NCI-H187 treated with DMSO at 0.1 percent for 48 hours (cell line): ENCODE results near the gene TNNC1.

Source experiments
- DNase-seq: peaks from one replicate; lab custom pipeline; 2025; lab: John Stamatoyannopoulos, UW

Gene TNNC1

DNA sequence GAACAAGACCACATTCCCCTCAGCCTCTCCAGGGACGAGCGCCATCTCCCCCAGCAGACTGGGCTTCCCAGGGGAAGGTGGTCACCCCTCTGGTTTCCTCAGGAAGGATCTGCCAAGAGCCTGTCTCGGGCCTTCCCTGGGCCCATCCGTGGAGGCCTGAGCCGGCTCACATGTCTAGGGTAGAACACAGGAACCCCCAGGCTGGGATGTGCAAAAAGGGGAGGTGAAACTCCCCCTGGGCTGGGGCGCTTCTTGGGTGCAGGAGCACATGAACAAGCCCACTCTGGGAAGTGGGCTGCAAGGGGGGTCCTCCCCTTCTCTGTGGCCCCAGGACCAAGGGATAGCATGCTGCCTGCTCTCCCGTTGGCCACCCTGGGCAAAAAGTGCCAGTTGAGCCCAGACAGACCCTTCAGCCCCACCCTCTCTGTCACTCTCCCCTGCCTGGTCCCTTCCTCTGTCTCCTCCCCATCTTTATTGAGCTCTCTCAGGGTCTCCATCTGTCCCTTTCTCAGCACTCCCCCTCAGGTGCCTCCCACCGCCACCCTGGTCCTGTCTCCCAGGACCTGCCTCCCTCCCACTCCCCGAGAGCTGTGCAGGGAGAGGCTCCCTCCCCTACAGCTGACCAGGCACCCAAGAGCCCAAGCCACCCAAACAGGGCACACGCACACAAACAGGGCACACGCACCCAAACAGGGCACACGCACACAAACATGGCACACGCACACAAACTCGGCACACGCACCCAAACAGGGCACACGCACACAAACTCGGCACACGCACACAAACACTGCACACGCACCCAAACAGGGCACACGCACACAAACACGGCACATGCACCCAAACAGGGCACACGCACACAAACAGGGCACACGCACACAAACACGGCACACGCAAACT, 9.8 kb downstream of the TNNC1 start:
- no peak for DNase-seq

DNA sequence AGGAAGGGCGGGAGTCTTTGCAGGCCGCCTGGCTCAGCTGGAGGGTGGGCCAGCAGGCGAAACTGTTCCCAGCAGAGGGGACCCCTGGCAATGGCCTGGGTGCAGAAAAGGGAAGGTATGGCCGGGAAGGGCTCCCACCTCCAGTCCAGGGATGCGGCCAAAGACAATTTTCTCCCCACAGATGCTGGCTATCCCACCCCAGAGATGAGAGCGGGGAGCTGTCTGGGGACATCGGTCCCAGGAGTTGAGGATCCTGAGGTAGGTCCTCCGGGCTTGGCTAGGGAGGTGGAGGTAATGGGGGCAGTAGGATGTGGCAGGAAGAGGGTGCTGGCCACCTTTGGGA, 10.6 kb downstream of the TNNC1 start:
- no peak for DNase-seq

DNA sequence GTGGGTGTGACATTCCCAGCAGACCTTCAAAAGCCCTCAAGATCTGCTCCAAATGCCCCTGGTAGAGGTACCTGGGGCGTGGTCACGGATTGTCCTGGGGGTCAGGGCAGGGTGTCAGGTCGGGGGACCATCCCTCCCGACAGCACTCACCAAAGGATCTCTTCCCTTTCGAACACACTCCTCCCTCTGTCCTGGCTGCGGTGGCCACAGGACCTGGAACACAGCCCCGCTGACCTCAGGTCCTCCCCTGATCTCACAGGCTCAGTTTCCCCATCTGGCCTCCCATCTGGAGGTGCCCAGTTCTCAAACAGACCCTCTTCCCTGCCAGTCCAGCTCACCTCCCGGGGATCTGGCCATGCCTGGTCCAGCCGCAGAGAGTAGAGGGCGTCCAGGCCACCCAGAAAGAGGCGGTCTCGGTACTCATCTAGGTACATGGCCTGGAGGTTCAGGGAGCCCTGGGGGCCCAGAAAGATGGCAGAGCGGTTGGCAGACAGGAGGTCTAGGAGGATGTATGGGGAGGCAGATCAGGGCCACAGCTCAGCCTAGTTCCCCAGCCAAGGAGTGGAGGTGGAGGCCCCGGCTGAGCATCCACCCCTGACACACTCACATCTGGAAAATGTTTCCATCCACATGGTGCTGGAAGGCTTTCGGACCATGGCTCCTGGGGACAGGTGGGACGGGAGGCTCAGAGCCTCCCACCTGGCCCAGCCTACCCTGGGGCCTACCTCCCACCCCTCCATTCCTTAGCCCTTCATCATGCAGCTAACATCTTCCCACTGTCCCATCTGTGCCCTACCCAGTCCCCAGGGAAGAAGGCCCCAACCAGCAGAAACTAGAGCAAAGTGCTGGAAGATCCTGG, 11.2 kb downstream of the TNNC1 start:
- no peak for DNase-seq

DNA sequence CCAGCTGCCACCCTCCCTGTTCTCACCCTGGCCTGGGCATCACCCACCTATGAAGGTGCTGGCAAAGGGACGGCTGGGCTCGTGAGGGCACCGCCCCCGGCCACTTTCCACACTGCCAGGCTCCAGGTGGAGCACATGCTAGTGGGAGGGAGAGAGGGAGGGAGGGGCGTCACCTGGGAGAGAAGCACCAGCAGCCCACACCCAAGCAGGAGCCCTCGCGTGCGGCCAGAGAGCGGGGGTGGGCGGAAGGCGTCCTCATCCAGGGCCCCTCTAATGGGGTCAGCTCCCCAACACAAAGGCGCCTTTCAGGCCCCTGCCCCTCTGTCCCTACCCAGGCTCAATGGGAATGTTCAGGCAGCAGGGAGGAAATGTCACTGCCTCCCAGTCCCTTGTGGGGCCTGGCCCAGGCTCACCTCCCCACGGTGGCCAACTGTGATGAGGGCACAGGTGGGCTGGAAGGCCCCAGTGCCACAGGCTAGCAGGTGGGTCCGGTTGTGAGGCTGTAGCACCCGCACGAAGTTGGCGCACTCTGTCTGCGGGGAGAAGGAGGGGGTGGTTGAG, 12.0 kb downstream of the TNNC1 start:
- DNase-seq: no peak

DNA sequence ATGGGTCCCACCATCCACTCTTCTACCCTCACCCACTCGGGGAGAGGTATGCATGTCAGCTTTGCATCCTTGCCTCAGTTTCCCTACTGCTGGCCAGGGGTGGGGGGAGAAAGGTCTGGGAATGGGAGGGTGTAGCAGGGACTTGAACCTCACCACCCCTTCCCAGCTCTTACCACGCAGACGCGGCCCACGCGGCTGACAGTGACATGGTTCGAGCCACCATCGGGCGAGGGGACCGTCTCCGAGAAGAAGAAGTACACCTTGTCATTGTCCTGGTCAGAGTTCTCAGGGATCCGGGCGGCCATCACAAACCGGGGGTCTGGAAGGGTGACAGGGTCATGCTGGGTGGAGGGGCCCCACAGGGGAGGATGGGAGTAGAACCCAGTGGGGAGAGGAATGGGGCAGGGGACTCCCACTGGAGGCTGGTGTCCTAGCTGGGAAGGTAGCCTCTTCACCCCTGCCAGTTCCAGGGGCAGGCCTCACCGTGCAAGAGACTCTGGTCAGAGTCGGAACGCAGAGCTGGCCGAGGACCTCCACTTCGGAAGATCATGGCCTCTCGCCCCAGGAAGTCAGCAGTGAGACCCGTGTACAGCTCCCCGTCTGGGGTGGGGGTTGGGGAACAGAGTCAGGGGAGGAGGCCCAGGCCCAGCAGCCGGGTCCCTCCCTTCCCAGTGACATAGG, 12.6 kb downstream of the TNNC1 start:
- no peak for DNase-seq

DNA sequence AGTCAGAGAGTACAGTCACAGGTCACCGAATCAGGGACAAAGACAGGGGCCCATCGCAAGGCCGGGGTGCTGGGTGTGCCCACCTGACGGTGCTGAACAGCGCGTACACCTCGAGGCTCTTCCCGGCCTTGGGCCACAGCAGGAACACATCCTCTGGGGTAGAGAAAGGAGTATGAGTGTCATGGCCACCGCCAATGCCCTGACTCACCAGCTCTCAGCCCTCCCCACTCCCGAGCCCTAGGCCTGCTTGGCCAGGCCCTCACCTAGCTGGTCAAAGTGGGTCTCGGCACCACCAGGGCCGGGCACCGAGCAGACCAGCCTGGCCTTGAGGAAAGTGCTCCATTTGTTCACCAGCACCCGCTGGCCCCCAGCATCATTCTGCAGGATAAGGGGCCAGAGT, 13.2 kb downstream of the TNNC1 start:
- no peak for DNase-seq

DNA sequence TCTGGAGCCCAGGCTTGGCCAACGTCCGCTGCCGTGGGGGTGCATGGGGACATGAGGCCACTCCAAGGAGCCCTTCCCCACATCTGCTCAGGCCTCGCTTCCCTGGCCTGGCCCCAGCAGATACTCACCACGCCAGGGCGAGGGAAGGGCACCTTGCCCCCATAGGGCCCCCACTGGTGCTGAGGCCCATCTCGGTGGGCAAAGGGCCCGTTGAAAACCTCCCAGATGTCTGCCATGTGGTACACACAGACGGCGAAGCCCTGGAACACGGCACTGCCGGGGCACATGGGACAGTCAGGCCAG, 13.6 kb downstream of the TNNC1 start:
- no peak for DNase-seq

DNA sequence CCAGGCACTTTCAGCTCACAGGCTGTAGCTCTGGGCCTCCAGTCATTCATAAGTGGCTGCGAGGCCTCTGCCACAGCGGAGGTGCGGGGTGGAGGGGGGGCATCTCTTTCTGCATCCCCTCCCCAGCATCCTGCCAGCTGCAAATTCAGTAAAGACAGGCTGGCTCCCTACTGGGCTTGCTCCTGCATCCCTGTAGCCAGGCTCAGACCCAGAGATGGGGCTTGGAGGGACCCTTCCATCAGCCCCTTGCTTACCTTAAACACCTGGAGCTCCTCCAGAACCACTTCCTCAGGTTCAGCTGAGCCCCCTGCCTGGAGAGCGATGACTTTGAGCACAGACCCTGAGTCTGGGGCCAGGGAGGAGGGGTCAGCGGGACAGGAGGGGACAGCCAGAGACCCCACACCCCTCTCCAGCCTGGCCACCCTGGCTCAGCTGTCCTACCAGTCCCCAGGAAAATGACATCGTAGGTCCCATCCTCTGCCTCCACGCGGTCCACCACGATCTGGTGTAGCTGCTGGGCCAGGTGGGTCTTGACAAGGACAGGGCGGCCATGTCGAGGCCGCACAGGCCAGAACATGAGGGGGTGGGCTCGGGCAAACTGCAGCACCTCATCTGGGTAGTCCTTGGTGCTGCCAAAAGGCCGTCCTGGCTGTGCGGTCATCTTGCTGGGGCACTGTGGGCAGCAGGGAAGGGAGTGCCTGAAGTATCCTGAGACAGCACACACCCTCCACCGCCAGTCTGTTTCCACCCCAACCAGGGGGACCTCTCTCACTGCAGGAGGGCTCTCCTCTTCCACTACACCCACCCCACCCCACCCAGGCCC, 14.2 kb downstream of the TNNC1 start:
- DNase-seq: no peak

DNA sequence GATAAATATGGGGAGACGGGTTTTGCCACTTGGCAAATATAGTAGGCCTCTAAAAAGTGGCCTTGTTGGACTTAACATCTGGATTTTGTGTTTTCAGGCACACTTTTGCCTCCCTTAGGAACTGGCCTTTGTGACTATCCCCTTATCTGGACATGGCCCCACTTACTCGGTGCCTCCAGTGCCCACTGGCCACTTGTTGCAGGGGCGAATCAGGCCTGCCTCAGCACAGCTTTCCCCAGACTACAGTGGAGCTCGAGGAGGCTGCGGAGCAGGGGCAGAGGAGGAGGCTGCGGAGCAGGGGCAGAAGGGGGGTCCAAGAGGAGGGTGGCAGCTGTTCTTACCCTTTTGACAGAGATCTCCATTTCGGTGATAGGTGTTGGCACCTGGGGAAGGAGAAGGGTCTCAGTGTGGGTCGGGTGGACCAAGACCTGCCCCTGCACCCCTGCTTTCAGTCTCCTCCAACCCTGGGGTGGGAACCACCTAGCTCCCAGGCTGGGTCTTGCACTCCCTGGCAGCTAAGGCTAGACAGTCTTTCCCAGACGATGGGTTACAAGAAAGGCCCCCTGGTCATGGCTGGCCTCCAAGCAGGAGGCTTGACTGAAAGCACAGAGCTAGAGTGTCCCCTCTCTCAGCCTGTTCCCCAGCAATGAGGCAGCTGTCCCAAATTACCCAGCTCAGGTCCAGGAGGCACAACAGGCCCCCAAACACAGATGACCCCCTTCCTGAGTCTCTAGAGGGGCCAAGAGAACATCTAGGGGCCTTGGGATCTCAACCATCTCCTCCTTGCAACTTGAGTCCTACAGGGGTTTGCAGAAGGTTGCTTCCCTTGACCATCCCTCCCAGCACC, 15.0 kb downstream of the TNNC1 start:
- no peak for DNase-seq

DNA sequence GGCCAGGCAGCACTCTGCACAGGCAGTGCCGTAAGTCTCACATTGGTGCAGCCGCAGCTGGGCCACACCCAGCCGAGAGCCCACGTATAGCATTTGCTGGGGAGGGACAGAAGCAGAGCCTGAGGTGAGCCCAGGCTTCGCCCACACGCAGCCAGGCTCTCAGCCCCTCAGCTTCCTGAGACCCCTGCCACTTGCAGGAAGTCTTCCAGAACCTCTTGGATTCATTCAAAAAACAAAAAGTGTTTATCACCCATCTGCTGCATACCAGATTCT, 15.8 kb downstream of the TNNC1 start:
- no peak for DNase-seq

DNA sequence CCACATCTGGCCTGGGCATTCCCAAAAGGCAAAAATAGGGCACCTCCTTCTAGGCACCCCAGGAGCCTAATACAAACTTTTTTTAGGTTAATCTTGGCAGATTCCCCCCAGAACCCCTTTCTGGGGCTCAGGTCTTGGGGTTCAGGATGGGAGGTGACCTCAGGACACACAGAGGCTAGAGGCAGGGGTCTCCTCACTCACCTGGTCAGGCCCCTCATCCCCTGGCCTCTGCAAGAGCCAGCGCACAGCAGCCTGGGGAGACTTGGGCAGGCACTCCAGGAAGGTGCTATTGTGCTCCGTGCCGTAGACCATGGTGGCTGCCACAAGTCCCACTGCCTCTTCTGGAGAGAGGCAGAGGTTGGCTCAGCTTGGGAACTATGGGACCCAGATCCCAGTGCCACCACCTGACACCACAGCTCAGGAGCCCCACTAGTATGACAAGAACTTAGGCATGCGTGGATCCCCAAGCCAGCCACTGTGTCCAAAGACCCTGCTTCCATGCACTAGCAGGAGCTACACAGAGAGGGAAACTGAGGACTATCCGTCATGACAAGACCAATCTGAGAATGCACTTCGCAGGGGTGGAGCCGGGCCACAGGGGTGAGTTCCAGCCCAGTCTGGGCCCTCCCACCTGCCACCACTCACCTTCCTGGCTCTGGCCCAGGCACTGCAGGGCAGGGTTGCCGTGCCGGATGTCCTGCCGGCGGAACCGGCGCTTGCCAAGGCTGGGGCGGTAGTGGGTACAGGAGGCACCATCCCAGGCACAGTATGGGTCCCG, 16.3 kb downstream of the TNNC1 start:
- no peak for DNase-seq

DNA sequence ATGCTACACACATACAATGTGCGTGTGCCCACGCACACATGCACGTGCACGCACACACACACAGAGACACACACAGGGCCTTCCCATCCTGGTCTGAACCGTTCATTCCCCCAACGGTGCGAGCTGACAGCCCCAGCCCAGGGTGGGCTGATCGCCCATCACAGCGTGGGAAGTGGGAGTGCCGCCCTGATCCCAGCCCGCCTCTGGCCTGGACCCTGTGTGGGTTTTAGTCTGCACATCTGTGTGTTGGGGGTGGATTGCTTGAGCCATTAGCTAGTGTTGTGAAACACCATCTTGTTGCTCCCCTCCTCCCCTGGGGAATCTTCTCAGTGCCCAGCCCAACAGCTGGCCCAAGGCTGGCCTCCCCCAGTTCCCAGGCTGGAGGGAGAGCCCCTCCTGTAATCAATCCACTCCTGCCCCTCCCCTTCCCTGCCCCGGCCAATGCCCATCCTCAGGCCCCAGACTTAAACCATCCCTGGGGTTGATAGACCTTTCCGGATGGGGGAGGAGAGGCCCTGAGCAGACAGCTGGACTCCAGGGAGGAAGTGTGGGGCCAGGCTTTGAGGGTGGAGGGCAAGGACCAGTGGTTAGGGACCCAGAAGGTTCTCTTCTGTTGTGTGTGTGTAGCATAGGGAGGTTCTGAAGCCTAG, 17.2 kb downstream of the TNNC1 start:
- no peak for DNase-seq

DNA sequence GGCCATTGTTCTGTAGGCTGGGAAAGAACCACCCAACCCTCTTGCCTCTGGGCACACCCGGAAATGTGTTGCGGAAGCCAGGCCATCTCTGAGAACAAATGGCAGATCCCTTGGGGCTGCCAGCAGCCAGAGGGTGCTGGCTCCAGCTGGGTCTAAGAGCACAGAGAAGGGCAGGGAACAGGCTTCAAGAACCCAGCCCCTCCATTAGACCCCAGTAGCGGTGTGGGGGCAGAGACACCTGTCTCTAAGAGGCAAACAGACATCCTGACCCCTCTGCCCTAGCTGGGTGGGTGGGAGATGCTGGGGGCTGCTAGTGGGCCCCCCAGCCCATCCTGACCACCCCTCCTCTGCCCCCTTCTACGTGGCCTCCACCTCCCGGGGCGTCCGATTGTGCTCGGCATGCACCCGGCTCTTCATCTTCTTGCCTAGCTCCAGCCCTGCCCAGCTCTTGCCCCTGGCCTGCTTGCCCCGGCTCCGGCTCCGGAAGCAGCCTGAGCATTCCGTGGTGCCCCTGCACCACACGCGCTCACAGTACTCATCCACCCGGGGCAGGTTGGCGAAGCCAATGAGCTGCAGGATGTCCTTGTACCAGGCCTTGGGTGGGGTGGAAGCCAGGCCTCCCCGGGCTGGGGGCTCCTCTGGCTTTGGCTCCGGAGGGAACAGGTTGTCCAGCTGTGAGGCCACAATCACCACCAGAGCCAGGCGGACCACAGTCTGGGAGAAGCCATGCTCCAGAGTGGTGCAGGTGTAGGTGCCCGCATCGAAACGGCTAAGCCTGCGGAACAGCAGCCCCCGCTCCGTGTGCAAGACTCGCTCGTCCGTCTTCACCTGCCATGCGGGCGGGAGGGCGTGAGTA, 18.4 kb downstream of the TNNC1 start:
- no peak for DNase-seq

DNA sequence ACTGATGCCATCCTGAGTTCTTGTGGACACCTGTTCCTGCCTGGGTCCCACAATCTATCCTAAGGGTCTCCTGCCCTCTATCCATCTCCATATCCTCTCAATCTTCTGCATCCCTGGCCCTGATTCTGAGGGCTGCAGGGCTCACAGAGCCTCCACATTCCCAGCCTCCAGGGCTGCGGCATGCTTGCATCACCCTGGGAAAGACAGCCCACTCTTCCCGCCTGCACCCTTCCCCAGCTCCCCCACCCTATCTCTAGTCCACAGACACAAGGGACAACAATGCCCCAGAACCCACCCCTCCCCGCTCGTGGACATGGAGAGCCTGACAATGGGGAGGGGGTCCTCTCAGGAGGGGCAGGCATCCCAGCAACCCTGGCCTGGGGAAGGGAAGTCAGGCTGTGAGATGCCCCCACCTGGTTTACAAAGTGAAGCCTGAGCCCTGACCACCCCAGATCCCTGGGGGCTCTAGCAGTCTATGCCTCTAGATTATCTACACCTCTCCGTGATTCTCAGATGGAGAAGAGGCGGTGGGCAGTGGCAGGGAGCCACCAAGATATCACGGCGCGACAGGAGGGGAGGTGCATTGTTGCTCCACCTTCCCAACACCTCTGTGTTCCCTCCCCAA, 19.2 kb downstream of the TNNC1 start:
- no peak for DNase-seq

DNA sequence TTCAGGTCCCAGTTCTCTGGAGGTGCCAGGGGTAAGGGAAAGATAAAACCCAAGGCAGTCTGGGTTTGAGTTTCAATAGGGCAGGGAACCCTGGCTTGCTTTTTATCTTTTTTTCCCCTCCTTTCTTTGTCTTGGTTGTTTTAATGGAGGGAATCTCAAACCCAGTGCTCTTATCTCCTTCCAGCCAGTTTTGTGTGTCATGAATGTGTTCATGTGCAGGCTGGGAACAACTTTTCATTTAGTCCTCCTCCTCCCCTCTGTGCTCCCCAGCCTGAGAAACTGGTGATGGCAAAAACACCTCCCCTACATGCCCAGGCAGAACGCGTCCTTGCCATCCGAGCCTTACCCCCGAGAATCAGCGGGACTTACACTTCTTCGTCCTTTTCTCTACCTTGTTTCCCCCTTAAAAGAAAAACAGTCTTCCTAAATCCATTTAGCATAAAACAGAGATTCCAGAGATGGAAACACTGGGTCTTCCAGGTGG, 19.8 kb downstream of the TNNC1 start:
- no peak for DNase-seq

DNA sequence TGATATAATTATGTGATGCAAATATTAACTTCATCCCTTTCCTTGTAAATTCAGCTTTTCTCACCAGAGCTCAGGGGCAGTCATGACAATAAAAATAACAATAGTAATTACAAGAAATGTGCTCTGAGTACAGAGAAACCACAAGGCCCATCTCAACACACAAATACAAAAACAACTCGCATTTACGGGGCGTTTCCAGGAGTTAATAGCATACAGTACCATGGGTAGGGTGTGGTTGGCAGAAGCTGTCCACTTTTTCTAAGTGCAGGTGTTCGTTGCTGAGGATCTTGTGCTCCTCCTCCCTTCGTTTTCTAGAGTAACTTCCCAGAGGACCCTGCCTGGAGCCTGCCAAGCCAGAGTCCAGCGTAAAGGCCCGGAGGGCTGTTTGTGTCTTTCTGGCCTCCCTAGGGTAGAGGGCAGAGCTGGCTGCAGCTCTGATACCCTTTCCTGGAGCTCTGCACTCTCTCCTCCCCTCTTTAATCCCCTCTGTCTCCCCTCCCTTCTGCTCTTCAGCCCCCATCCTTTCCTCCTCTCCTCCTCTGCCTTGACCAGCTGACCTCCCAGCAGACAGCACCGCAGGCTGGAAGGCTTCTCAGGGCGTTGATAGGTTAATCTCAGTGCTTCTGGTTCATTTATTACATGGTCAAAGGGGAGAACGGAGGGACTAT, 20.4 kb downstream of the TNNC1 start:
- no peak for DNase-seq

DNA sequence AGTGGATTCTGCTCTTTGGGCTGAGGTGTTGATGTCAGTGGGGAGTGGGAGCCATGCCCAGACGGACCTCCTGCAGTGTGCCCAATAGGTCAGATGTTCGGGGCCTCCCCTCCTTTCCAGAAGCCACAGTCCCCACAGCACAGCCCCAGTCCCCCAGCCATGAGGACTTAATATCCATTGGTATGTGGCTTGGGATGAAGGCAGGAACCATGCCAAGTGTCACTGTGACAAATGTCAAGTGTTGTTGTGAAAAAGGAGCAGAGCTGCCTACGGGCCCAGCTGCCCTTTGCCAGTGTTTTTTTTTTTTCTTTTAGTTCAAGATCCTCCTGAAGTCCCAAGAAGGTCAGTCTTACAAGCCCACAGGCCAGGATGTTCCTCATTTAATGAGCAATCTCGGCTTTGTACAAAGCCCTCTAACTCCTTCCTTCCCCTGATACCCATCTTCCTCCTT, 21.1 kb downstream of the TNNC1 start:
- DNase-seq: no peak
